SU-DHL-6 (cell line): ENCODE data around the gene CWC25.

Source experiments
- CTCF ChIP-seq: fragments of 200-600 bp; sonication (generic); IDR thresholded peaks from one replicate; pipeline ENCODE4 v1.5.1; 2017; ENCODE audit warnings: antibody characterized with exemption, mild to moderate bottlenecking, low read length, moderate library complexity; ENCODE audit not compliant: insufficient read depth, poor library complexity, severe bottlenecking
- EZH2phosphoT487 ChIP-seq: fragments of 200-600 bp; sonication (generic), shearing (Covaris generic); conservative IDR thresholded peaks from 2 replicates; pipeline ENCODE4 v1.6.1; 2018; ENCODE audit warnings: mild to moderate bottlenecking, antibody characterized with exemption, low read length, moderate library complexity, mixed read lengths

- no peak for TF ChIP-seq CTCF
- no peak for TF ChIP-seq EZH2phosphoT487
Observed at GRCh38 chr17:38872027-38872511, 46.9 kb upstream of the CWC25 start.
